WTC11 (cell line): ENCODE results near the gene INSYN1. TPM values are rescaled to one million over a fixed set of nuclear protein-coding genes. Genes with fewer than 3 reads are reported as not detected.

Source experiments
- ATAC-seq: fragments of 200-7000 bp; cut with Tn5 transposase; 2 replicates; pipeline ENCODE4 v1.10.0; 2021; ENCODE audit warnings: mild to moderate bottlenecking, moderate library complexity
- CTCF ChIA-PET: fragments of 300-600 bp; sonication (Branson Sonifier 250); formaldehyde crosslinking; loops from one replicate; lab custom pipeline; 2021; ENCODE audit warnings: antibody characterized with exemption; lab: Charles Lee
- POLR2A ChIA-PET: fragments of 350-600 bp; sonication (Branson Sonifier 250); formaldehyde crosslinking; loops from one replicate; lab custom pipeline; 2021; ENCODE audit warnings: antibody characterized with exemption; lab: Charles Lee
- DNase-seq: peaks from one replicate; pipeline ENCODE4 v3.0.0; 2021; ENCODE audit warnings: low spot score
- H3K27ac Mint-ChIP-seq: 2 replicates; pipeline ENCODE4 v1.8.0; 2021; ENCODE audit warnings: mixed read lengths
- H3K27me3 Mint-ChIP-seq: 2 replicates; pipeline ENCODE4 v1.8.0; 2021; ENCODE audit warnings: low read depth, mild to moderate bottlenecking, moderate library complexity, mixed read lengths
- H3K36me3 Mint-ChIP-seq: 2 replicates; pipeline ENCODE4 v1.8.0; 2021; ENCODE audit warnings: mixed read lengths
- H3K4me1 Mint-ChIP-seq: 2 replicates; pipeline ENCODE4 v1.8.0; 2022; ENCODE audit warnings: mixed read lengths
- H3K4me3 Mint-ChIP-seq: 2 replicates; pipeline ENCODE4 v1.8.0; 2021; ENCODE audit warnings: mild to moderate bottlenecking, moderate library complexity, mixed read lengths
- H3K9me3 Mint-ChIP-seq: 2 replicates; pipeline ENCODE4 v1.8.0; 2021; ENCODE audit warnings: mixed read lengths
- AFF4 ChIP-seq: sonication (generic); formaldehyde crosslinking; IDR thresholded peaks from 2 replicates; pipeline ENCODE4 v1.8.1; 2023; ENCODE audit warnings: mild to moderate bottlenecking, missing genetic modification reagents, borderline replicate concordance
- ATF6 ChIP-seq: sonication (generic); formaldehyde crosslinking; IDR thresholded peaks from 2 replicates; pipeline ENCODE4 v1.8.1; 2023; ENCODE audit warnings: mild to moderate bottlenecking, missing genetic modification reagents
- CREB1 ChIP-seq: sonication (generic); formaldehyde crosslinking; IDR thresholded peaks from 2 replicates; pipeline ENCODE4 v1.8.0; 2023; ENCODE audit warnings: mild to moderate bottlenecking, missing genetic modification reagents
- E2F1 ChIP-seq: sonication (generic); formaldehyde crosslinking; IDR thresholded peaks from 2 replicates; pipeline ENCODE4 v1.8.0; 2022; ENCODE audit warnings: mild to moderate bottlenecking, missing genetic modification reagents
- ERG ChIP-seq: fragments of 250-450 bp; sonication (Bioruptor Pico); IDR thresholded peaks from 2 replicates; pipeline ENCODE4 v1.8.0; 2021; ENCODE audit warnings: mild to moderate bottlenecking
- GABPB1 ChIP-seq: sonication (generic); formaldehyde crosslinking; IDR thresholded peaks from 2 replicates; pipeline ENCODE4 v1.8.1; 2023; ENCODE audit warnings: mild to moderate bottlenecking, missing genetic modification reagents
- JAZF1 ChIP-seq: fragments of 250-450 bp; sonication (Bioruptor Pico); IDR thresholded peaks from 2 replicates; pipeline ENCODE4 v1.9.0; 2021; ENCODE audit warnings: moderate library complexity, mild to moderate bottlenecking, inconsistent platforms
- JUN ChIP-seq: sonication (generic); formaldehyde crosslinking; IDR thresholded peaks from 2 replicates; pipeline ENCODE4 v1.8.0; 2023; ENCODE audit warnings: mild to moderate bottlenecking, missing genetic modification reagents
- MLX ChIP-seq: sonication (generic); formaldehyde crosslinking; IDR thresholded peaks from 2 replicates; pipeline ENCODE4 v1.8.1; 2023; ENCODE audit warnings: mild to moderate bottlenecking, missing genetic modification reagents, moderate library complexity
- NFATC4 ChIP-seq: fragments of 250-450 bp; sonication (Bioruptor Pico); IDR thresholded peaks from 2 replicates; pipeline ENCODE4 v1.9.0; 2021; ENCODE audit warnings: mild to moderate bottlenecking
- NFE2L1 ChIP-seq: sonication (generic); formaldehyde crosslinking; IDR thresholded peaks from 2 replicates; pipeline ENCODE4 v1.8.1; 2023; ENCODE audit warnings: missing genetic modification reagents
- RELA ChIP-seq: sonication (generic); formaldehyde crosslinking; IDR thresholded peaks from 2 replicates; pipeline ENCODE4 v1.8.1; 2022; ENCODE audit warnings: missing genetic modification reagents, mild to moderate bottlenecking, borderline replicate concordance
- TEAD4 ChIP-seq: sonication (generic); formaldehyde crosslinking; IDR thresholded peaks from 2 replicates; pipeline ENCODE4 v1.8.0; 2022; ENCODE audit warnings: mild to moderate bottlenecking, missing genetic modification reagents
- TP53 ChIP-seq: sonication (generic); formaldehyde crosslinking; IDR thresholded peaks from 2 replicates; pipeline ENCODE4 v1.8.1; 2023; ENCODE audit warnings: mild to moderate bottlenecking, missing genetic modification reagents
- ZNF263 ChIP-seq: sonication (generic); formaldehyde crosslinking; IDR thresholded peaks from 2 replicates; pipeline ENCODE4 v1.8.1; 2022; ENCODE audit warnings: low read depth, mild to moderate bottlenecking, moderate library complexity, missing genetic modification reagents
- ZNF423 ChIP-seq: fragments of 250-450 bp; sonication (Bioruptor Pico); IDR thresholded peaks from 2 replicates; pipeline ENCODE4 v2.1.2; 2022; ENCODE audit warnings: mild to moderate bottlenecking, moderate library complexity
- total RNA-seq: library from RNA; stranded (reverse); gene quantifications from 3 replicates; pipeline ENCODE4 v1.2.3, GENCODE V29; 2021

The INSYN1 gene
- total RNA-seq, 1 experiment from 2014 or later = 11.9 TPM

GRCh38 chr15:73724212-73724611 lies 28.9 kb downstream of the INSYN1 start (continued):
- TF ChIP-seq ERG (CRISPR knock-in tag) (no peak), TEAD4 (CRISPR knock-in tag) (no peak), NFATC4 (CRISPR knock-in tag) (no peak), GABPB1 (no peak), ATF6 (CRISPR knock-in tag) (no peak)

GRCh38 chr15:73723191-73723590 lies 30.0 kb downstream of the INSYN1 start:
- no peak for DNase-seq
- no peaks in the 10 kb centered on the region for H3K9me3 Mint-ChIP-seq
- no peak for TF ChIP-seq GABPB1
- no peak for TF ChIP-seq JAZF1 (CRISPR knock-in tag)
- no peak for TF ChIP-seq CREB1 (CRISPR knock-in tag)
- no peak for TF ChIP-seq ERG (CRISPR knock-in tag)
- no peak for TF ChIP-seq RELA (CRISPR knock-in tag)
- TF ChIP-seq E2F1 (CRISPR knock-in tag) = no peak
- TF ChIP-seq AFF4 (CRISPR knock-in tag) = no peak
- H3K36me3 Mint-ChIP-seq = no peaks in the 10 kb centered on the region
- ChIA-PET CTCF (interaction anchor here (0.9 to 8.6 kb wide), 5 partner anchors 19 to 151 kb away, joined by 3 to 66 read pairs (median 3); partner anchors contain the start of gene TBC1D21), POLR2A (no interaction called here)
- no peaks in the 10 kb centered on the region; the same call in 1 of the 2 replicates for H3K27me3 Mint-ChIP-seq
- no peak overlapping the region for H3K27ac Mint-ChIP-seq
- H3K4me3 Mint-ChIP-seq = no peak overlapping the region
- no peak for ATAC-seq
- H3K4me1 Mint-ChIP-seq = no peaks in the 10 kb centered on the region

GRCh38 chr15:73722425-73722824 lies 30.7 kb downstream of the INSYN1 start:
- TF ChIP-seq ZNF423 (CRISPR knock-in tag) (no peak), ZNF263 (CRISPR knock-in tag) (no peak), JUN (no peak), TP53 (CRISPR knock-in tag) (no peak), MLX (CRISPR knock-in tag) (no peak), NFE2L1 (CRISPR knock-in tag) (no peak)
- ATAC-seq = no peak
- POLR2A ChIA-PET = interaction anchor here (0.6 kb wide), 1 partner anchor 10 kb away, joined by 3 read pairs; no protein-coding TSS in a partner anchor
- no peak overlapping the region for H3K4me3 Mint-ChIP-seq
- H3K9me3 Mint-ChIP-seq = no peaks in the 10 kb centered on the region
- no peaks in the 10 kb centered on the region; the same call in 1 of the 2 replicates for H3K27me3 Mint-ChIP-seq
- no peak overlapping the region for H3K27ac Mint-ChIP-seq
- no peak for DNase-seq
- no peaks in the 10 kb centered on the region for H3K36me3 Mint-ChIP-seq
- H3K4me1 Mint-ChIP-seq = no peaks in the 10 kb centered on the region
- CTCF ChIA-PET = interaction anchor here (0.9 to 8.6 kb wide), 8 partner anchors 18 to 151 kb away, joined by 3 to 66 read pairs (median 4); partner anchors contain the start of gene TBC1D21
